A549 treated with DMSO at 1 μM for 4 hours (cell line): ENCODE measurements around the gene FTSJ1. TPM values are rescaled to one million over a fixed set of nuclear protein-coding genes. Genes with fewer than 3 reads are reported as not detected.

Experiments used
- total RNA-seq: library from RNA; stranded (reverse); fragments of 200-300 nt; extraction: Qiagen RNA extraction; gene quantifications from 5 replicates; pipeline ENCODE4 v1.2.3, GENCODE V29; 2022; ENCODE audit warnings: low read depth

Gene FTSJ1, protein sequence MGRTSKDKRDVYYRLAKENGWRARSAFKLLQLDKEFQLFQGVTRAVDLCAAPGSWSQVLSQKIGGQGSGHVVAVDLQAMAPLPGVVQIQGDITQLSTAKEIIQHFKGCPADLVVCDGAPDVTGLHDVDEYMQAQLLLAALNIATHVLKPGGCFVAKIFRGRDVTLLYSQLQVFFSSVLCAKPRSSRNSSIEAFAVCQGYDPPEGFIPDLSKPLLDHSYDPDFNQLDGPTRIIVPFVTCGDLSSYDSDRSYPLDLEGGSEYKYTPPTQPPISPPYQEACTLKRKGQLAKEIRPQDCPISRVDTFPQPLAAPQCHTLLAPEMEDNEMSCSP
- 67.1 to 74.5 TPM (median 72.5 TPM) in 5 replicates for total RNA-seq

GRCh38 chrX:48475774-48476577 is at the start of gene FTSJ1:
Gene FTSJ1 (plus strand): TSS chrX:48476199. CDS start chrX:48478048, 1,849 bp downstream.

DNA sequence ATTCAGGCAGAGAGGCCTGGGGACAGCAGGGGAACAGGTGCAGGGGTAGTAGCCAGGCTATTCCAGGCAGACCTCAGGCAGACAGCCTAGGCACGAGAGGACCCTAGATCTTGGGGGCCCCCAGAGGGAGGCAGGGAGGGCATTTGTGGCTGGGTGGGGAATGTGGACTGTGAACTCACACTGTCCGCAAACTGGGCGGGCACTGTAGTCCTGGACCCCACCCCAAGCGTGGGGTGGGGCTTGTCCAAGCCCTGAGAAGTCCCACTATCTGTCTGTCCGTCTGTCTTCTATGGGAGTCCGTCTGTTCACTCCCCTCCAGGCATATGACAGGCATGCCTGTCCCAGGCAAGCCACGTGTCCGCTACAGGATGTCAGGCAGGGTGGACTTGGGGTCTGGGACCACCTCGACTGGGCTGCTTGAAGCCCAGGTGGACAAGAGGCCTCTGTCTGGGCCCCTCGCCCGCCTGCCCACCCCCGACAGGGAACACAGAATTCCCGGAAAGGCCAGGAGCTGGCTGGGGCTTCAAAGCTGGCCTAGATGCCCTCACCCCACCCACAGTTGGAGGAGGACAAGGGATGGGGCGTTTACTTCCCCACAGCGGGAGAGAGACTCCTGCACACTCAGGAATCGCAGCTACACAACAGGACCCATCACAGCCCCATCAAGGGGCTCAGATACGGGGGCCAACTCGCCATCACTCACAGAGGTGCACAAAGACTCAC is 5.7 kb upstream of the FTSJ1 start, which contains the start of gene SLC38A5:
Gene SLC38A5, minus strand, starts transcription at position 151 of the 723 bp plus-strand sequence. CDS start 2,336 bp downstream, outside the sequence.

GRCh38 chrX:48508400-48509244 is 32.6 kb downstream of the FTSJ1 start, which contains the start of gene PORCN:
Gene PORCN (plus strand): TSS chrX:48508992. CDS start chrX:48509821, 829 bp downstream.

DNA sequence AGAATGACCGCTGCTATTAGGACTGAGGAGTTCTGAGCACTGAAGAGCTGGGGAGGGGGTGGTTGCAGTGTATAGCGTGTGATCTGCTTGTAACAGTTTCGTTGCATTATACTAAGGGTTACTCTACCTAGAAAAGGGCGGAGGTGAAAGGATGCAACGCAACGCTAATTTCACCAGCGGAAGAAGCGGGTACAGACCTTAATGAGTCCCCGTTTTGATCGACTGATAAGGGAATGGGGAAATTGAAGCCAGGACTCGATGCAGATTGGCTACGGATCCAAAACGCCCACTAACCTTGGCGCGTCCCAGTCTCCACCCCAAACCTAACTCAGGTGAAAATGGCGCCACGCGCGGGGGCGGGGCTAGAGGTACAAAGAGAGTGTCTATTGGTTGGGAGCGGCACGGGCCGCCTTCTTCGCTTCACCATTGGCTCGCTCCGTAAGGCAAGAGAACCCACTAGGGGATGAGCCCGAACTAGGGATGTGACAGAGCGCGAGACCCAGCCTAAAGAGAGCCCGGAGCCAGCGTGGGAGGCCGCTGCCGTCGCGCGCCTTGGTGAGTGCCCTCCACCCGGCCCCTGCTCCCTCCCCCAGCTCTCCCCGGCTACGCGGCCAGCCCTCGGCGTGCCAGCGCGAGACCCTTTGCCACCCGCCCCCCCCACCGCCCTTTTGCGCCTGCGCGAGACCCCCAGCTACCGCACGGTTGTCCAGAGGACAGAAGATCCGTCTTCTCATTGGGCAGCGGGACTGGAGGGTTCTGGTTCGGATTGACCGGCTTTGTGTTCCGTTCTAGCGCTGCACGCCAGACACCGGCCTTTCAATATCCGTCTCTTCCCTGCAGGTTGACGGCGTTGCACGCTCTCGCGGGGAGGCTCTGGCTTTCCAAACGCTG is 45.6 kb downstream of the FTSJ1 start, which contains the start of gene EBP:
Gene EBP, plus strand, starts transcription at position 456 of the 891 bp plus-strand sequence. CDS start 1,964 bp downstream, outside the sequence.

Other genes starting within 250 kb of the FTSJ1 start
- not detected in 5 replicates for gene SSX1, start 220.8 kb upstream of the FTSJ1 start, total RNA-seq
- gene SSX3, start 119.5 kb upstream of the FTSJ1 start, total RNA-seq: not detected in 5 replicates
- gene SSX4, start 92.7 kb upstream of the FTSJ1 start, total RNA-seq: not detected in 5 replicates
- not detected in 5 replicates for gene SSX4B, start 64.2 kb upstream of the FTSJ1 start, total RNA-seq
- 0.10 to 0.44 TPM (median 0.39 TPM) in 5 replicates for gene SLC38A5, start 5.9 kb upstream of the FTSJ1 start, total RNA-seq
- gene PORCN, start 32.8 kb downstream of the FTSJ1 start, total RNA-seq: 15.2 to 19.4 TPM (median 17.0 TPM) in 5 replicates
- 138 to 148 TPM (median 144 TPM) in 5 replicates for gene EBP, start 45.6 kb downstream of the FTSJ1 start, total RNA-seq
- gene TBC1D25, start 63.5 kb downstream of the FTSJ1 start, total RNA-seq: 10.6 to 11.8 TPM (median 10.7 TPM) in 5 replicates
- gene RBM3, start 98.3 kb downstream of the FTSJ1 start, total RNA-seq: 293 to 598 TPM (median 332 TPM) in 5 replicates
- gene WDR13, start 121.3 kb downstream of the FTSJ1 start, total RNA-seq: 60.5 to 73.7 TPM (median 65.5 TPM) in 5 replicates
- 0.09 to 0.39 TPM (median 0.18 TPM) in 5 replicates for gene WAS, start 207.6 kb downstream of the FTSJ1 start, total RNA-seq
- gene SUV39H1, start 220.5 kb downstream of the FTSJ1 start, total RNA-seq: 21.1 to 23.8 TPM (median 21.9 TPM) in 5 replicates